H9 (cell line): ENCODE data around the gene TMSB4X. TPM values are rescaled to one million over a fixed set of nuclear protein-coding genes. Genes with fewer than 3 reads are reported as not detected.
A peak's percentile ranks its signal among the peaks of the same experiment; 100 is the strongest.

ENCODE experiments used
- DNase-seq: peaks from one replicate; pipeline ENCODE4 v3.0.0-alpha.2; 2017
- H2AFZ ChIP-seq: one replicate; pipeline ENCODE4 v1.6.1; 2013; ENCODE audit warnings: mild to moderate bottlenecking, low read length, control low read depth, moderate library complexity
- H2AK5ac ChIP-seq: 2 replicates; pipeline ENCODE4 v1.6.1; 2013; ENCODE audit warnings: low read length, control low read depth, mixed read lengths; ENCODE audit not compliant: insufficient read length
- H2BK120ac ChIP-seq: one replicate; pipeline ENCODE4 v1.6.1; 2013; ENCODE audit warnings: low read depth, mild to moderate bottlenecking, low read length, control low read depth, inconsistent platforms; ENCODE audit not compliant: poor library complexity, severe bottlenecking
- H2BK12ac ChIP-seq: 2 replicates; pipeline ENCODE4 v1.6.1; 2013; ENCODE audit warnings: low read length, control low read depth, mixed read lengths, low read depth; ENCODE audit not compliant: insufficient read length
- H2BK15ac ChIP-seq: 2 replicates; pipeline ENCODE4 v1.6.1; 2013; ENCODE audit warnings: low read depth, low read length, control low read depth
- H2BK20ac ChIP-seq: one replicate; pipeline ENCODE4 v1.6.1; 2013; ENCODE audit warnings: low read depth, mild to moderate bottlenecking, low read length, control low read depth, inconsistent platforms; ENCODE audit not compliant: poor library complexity, severe bottlenecking
- H2BK5ac ChIP-seq: 2 replicates; pipeline ENCODE4 v1.6.1; 2013; ENCODE audit warnings: low read length, control low read depth, mixed read lengths; ENCODE audit not compliant: insufficient read length
- H3K14ac ChIP-seq: 2 replicates; pipeline ENCODE4 v1.6.1; 2013; ENCODE audit warnings: low read length, control low read depth; ENCODE audit not compliant: insufficient read depth
- H3K18ac ChIP-seq: 2 replicates; pipeline ENCODE4 v1.6.1; 2013; ENCODE audit warnings: low read depth, mild to moderate bottlenecking, mixed read lengths, low read length, control low read depth; ENCODE audit not compliant: insufficient read length
- H3K23ac ChIP-seq: 2 replicates; pipeline ENCODE4 v1.6.1; 2013; ENCODE audit warnings: low read length, control low read depth, mixed read lengths, low read depth; ENCODE audit not compliant: insufficient read length
- H3K23me2 ChIP-seq: 2 replicates; pipeline ENCODE4 v1.6.1; 2013; ENCODE audit warnings: low read depth, mild to moderate bottlenecking, mixed read lengths, low read length, control low read depth; ENCODE audit not compliant: insufficient read length, poor library complexity, severe bottlenecking
- H3K27ac ChIP-seq: 2 replicates; pipeline ENCODE4 v1.5.1; 2013; ENCODE audit warnings: low read length, control low read depth, mixed read lengths, low read depth; ENCODE audit not compliant: insufficient read length
- H3K27me3 ChIP-seq: 2 replicates; pipeline ENCODE4 v1.6.1; 2013; ENCODE audit warnings: low read length, control low read depth, inconsistent platforms; ENCODE audit not compliant: insufficient read depth
- H3K4ac ChIP-seq: 2 replicates; pipeline ENCODE4 v1.6.1; 2013; ENCODE audit warnings: low read depth, mild to moderate bottlenecking, control low read depth, inconsistent platforms, low read length, moderate library complexity
- H3K4me1 ChIP-seq: 2 replicates; pipeline ENCODE4 v1.6.1; 2013; ENCODE audit warnings: low read length, control low read depth, inconsistent platforms; ENCODE audit not compliant: insufficient read depth
- H3K4me2 ChIP-seq: 2 replicates; pipeline ENCODE4 v1.6.1; 2013; ENCODE audit warnings: low read length, control low read depth, mixed read lengths; ENCODE audit not compliant: insufficient read length, insufficient read depth
- H3K56ac ChIP-seq: 2 replicates; pipeline ENCODE4 v1.6.1; 2013; ENCODE audit warnings: low read depth, mild to moderate bottlenecking, mixed read lengths, low read length, control low read depth; ENCODE audit not compliant: insufficient read length
- H3K79me1 ChIP-seq: 2 replicates; pipeline ENCODE4 v1.6.1; 2013; ENCODE audit warnings: low read depth, mild to moderate bottlenecking, moderate library complexity, low read length, control low read depth, inconsistent platforms; ENCODE audit not compliant: insufficient read depth, poor library complexity, severe bottlenecking
- H3K79me2 ChIP-seq: 2 replicates; pipeline ENCODE4 v1.6.1; 2013; ENCODE audit warnings: low read length, control low read depth, inconsistent platforms; ENCODE audit not compliant: insufficient read depth
- H3K9ac ChIP-seq: 2 replicates; pipeline ENCODE4 v1.6.1; 2013; ENCODE audit warnings: low read length, control low read depth, mixed read lengths; ENCODE audit not compliant: insufficient read length; ENCODE audit errors: extremely low read depth
- H3K9me3 ChIP-seq: one replicate; pipeline ENCODE4 v1.6.1; 2013; ENCODE audit warnings: low read depth, low read length, inconsistent platforms; ENCODE audit not compliant: control insufficient read depth
- H3T11ph ChIP-seq: one replicate; pipeline ENCODE4 v1.6.1; 2013; ENCODE audit warnings: mild to moderate bottlenecking, low read length, control low read depth, inconsistent platforms
- H4K20me1 ChIP-seq: one replicate; pipeline ENCODE4 v1.6.1; 2013; ENCODE audit not compliant: control insufficient read depth, insufficient read length, insufficient read depth
- H4K5ac ChIP-seq: 2 replicates; pipeline ENCODE4 v1.6.1; 2013; ENCODE audit warnings: low read depth, mild to moderate bottlenecking, mixed read lengths, low read length, control low read depth; ENCODE audit not compliant: insufficient read length
- H4K8ac ChIP-seq: replicated peaks from 2 replicates; pipeline ENCODE4 v1.6.1; 2013; ENCODE audit warnings: low read length, control low read depth, mixed read lengths, low read depth; ENCODE audit not compliant: insufficient read length
- H4K91ac ChIP-seq: 2 replicates; pipeline ENCODE4 v1.6.1; 2013; ENCODE audit warnings: low read depth, mild to moderate bottlenecking, moderate library complexity, mixed read lengths, low read length, control low read depth; ENCODE audit not compliant: insufficient read length
- H3K27ac Mint-ChIP-seq, 3 experiments: 2 replicates in 2 of 3; 3 replicates in 1 of 3; pipeline ENCODE4 v1.8.0; 2020 to 2021; ENCODE audit warnings: mixed read lengths in 3 of 3, mild to moderate bottlenecking in 1 of 3, moderate library complexity in 1 of 3
- H3K27me3 Mint-ChIP-seq: 2 replicates; pipeline ENCODE4 v1.8.0; 2021; ENCODE audit warnings: low read depth, mild to moderate bottlenecking, moderate library complexity, mixed read lengths
- H3K36me3 Mint-ChIP-seq, 3 experiments: 2 replicates in 2 of 3; 3 replicates in 1 of 3; pipeline ENCODE4 v1.8.0; 2020 to 2021; ENCODE audit warnings: low read depth in 3 of 3, mixed read lengths in 3 of 3; ENCODE audit not compliant: insufficient read depth in 1 of 3
- H3K4me1 Mint-ChIP-seq, 2 experiments: 2 replicates each; pipeline ENCODE4 v1.8.0; 2020; ENCODE audit warnings: mixed read lengths in 2 of 2
- H3K4me3 Mint-ChIP-seq, 2 experiments: 2 replicates in 1 of 2; 3 replicates in 1 of 2; pipeline ENCODE4 v1.8.0; 2020 to 2021; ENCODE audit warnings: mild to moderate bottlenecking in 2 of 2, mixed read lengths in 2 of 2, moderate library complexity in 1 of 2
- H3K9me3 Mint-ChIP-seq, 2 experiments: 2 replicates in 1 of 2; 3 replicates in 1 of 2; pipeline ENCODE4 v1.8.0; 2020; ENCODE audit warnings: mild to moderate bottlenecking in 2 of 2, mixed read lengths in 2 of 2, moderate library complexity in 1 of 2
- WGBS: extraction: QIAGEN DNeasy Blood & Tissue Kit; methylation state at CpG from one replicate; pipeline ENCODE4 v1.1.7; 2013; ENCODE audit warnings: missing lambda C conversion rate, low lambda C conversion rate, mixed read lengths; ENCODE audit not compliant: insufficient read length; ENCODE audit errors: extremely low coverage; 5-methylcytosine and 5-hydroxymethylcytosine counted together
- total RNA-seq: library from RNA; stranded (reverse); gene quantifications from 2 replicates; pipeline ENCODE4 v1.2.1, GENCODE V29; 2021
- TF ChIP-seq, protein P1 (sequence below): fragments of 200-600 bp; sonication (generic); conservative IDR thresholded peaks from 3 replicates; pipeline ENCODE4 v1.8.0; 2021; ENCODE audit warnings: antibody characterized with exemption, mild to moderate bottlenecking

Gene TMSB4X
- total RNA-seq, 1 experiment from 2014 or later: 2,733 TPM

DNA sequence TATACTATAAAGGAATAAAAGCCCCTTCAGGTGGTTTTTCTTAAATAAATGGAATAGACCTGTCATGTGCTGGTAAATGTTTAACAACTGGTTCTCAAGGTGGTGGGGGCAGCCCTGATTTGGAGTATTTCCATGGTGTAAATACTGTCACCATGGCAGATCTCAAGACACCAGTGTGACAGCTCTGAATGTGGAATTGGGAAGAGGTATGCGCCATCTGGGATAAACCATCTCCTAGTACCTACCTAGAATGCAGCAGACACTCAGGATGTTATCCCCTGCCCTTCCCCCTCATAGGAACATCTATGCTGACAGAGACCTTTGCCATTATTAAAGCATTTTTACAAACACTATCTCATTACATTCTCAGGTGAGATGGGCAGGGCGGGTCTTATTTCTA lies 26.4 kb upstream of the TMSB4X start:
- H3K27me3 ChIP-seq: no peaks in the 10 kb centered on the region
- H3K4me1 Mint-ChIP-seq: peaks cover 27 to 36% of the 10 kb centered on the region in 2 experiments
- no peak overlapping the region for H3K14ac ChIP-seq
- no peaks in the 10 kb centered on the region for H4K20me1 ChIP-seq
- H4K91ac ChIP-seq: no peak overlapping the region
- WGBS: no CpG with 5 or more reads among the region's 2 CpGs
- H3K27ac Mint-ChIP-seq: no peak overlapping the region
- H4K8ac ChIP-seq: no peak overlapping the region
- H3K4ac ChIP-seq: no peak overlapping the region
- no peak overlapping the region for H3K4me2 ChIP-seq
- H3K79me1 ChIP-seq: no peaks in the 10 kb centered on the region
- H4K5ac ChIP-seq: no peak overlapping the region
- peaks cover 64 to 71% of the 10 kb centered on the region in 2 experiments for H3K9me3 Mint-ChIP-seq
- H2AFZ ChIP-seq: no peak overlapping the region
- H3K36me3 Mint-ChIP-seq: peaks cover 0 to 5% (median 0%) of the 10 kb centered on the region in 3 experiments; a peak in 5 of 7 replicates
- H3K27me3 Mint-ChIP-seq: peaks cover 1% of the 10 kb centered on the region
- no peak overlapping the region for H3T11ph ChIP-seq
- H3K23me2 ChIP-seq: no peaks in the 10 kb centered on the region
- no peak for DNase-seq
- H2BK5ac ChIP-seq: no peak overlapping the region
- no peak overlapping the region for H2BK120ac ChIP-seq
- H3K4me1 ChIP-seq: peaks cover 4% of the 10 kb centered on the region; the same call in 1 of the 2 replicates
- H3K56ac ChIP-seq: no peak overlapping the region
- no peak overlapping the region for H2BK12ac ChIP-seq
- no peak overlapping the region for H3K23ac ChIP-seq
- no peaks in the 10 kb centered on the region for H3K9me3 ChIP-seq
- H3K4me3 Mint-ChIP-seq: no peak overlapping the region
- 0 out of 2 replicates have a peak overlapping the region, but pooled peaks have one; percentile 54 for H2BK15ac ChIP-seq
- H3K18ac ChIP-seq: no peak overlapping the region
- no peak overlapping the region for H3K9ac ChIP-seq
- no peak overlapping the region for H3K27ac ChIP-seq
- no peak overlapping the region for H2BK20ac ChIP-seq
- TF ChIP-seq, protein P1, sequence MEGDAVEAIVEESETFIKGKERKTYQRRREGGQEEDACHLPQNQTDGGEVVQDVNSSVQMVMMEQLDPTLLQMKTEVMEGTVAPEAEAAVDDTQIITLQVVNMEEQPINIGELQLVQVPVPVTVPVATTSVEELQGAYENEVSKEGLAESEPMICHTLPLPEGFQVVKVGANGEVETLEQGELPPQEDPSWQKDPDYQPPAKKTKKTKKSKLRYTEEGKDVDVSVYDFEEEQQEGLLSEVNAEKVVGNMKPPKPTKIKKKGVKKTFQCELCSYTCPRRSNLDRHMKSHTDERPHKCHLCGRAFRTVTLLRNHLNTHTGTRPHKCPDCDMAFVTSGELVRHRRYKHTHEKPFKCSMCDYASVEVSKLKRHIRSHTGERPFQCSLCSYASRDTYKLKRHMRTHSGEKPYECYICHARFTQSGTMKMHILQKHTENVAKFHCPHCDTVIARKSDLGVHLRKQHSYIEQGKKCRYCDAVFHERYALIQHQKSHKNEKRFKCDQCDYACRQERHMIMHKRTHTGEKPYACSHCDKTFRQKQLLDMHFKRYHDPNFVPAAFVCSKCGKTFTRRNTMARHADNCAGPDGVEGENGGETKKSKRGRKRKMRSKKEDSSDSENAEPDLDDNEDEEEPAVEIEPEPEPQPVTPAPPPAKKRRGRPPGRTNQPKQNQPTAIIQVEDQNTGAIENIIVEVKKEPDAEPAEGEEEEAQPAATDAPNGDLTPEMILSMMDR: no peak
- H2AK5ac ChIP-seq: no peak overlapping the region
- H3K79me2 ChIP-seq: no peaks in the 10 kb centered on the region
